GM18520 (cell line): ENCODE results near the gene TGFA.

ENCODE experiments used
- ATAC-seq: cut with Tn5 transposase; IDR thresholded peaks from one replicate; pipeline ENCODE4 v1.9.1; 2021; ENCODE audit not compliant: unreplicated experiment

TGFA gene

DNA sequence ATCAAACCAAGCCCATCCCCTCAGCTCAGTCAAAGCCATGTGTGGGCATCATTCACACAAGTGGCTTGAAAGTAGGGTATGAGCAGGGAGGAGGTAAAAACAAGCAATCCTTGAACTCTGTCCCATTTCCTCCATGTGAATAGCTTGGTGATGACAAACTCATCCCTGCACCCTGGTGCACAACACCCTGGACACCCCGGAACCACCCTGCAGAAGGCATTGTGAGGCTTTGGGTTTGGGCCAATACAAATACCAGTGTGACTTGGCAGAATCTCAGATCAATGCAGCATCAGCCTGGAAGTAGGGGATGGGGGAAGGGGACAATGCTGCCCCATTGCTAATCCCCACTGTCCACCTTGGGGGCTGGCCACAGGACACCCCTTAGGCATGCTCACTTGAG, 28.6 kb downstream of the TGFA start:
- ATAC-seq = no peak

DNA sequence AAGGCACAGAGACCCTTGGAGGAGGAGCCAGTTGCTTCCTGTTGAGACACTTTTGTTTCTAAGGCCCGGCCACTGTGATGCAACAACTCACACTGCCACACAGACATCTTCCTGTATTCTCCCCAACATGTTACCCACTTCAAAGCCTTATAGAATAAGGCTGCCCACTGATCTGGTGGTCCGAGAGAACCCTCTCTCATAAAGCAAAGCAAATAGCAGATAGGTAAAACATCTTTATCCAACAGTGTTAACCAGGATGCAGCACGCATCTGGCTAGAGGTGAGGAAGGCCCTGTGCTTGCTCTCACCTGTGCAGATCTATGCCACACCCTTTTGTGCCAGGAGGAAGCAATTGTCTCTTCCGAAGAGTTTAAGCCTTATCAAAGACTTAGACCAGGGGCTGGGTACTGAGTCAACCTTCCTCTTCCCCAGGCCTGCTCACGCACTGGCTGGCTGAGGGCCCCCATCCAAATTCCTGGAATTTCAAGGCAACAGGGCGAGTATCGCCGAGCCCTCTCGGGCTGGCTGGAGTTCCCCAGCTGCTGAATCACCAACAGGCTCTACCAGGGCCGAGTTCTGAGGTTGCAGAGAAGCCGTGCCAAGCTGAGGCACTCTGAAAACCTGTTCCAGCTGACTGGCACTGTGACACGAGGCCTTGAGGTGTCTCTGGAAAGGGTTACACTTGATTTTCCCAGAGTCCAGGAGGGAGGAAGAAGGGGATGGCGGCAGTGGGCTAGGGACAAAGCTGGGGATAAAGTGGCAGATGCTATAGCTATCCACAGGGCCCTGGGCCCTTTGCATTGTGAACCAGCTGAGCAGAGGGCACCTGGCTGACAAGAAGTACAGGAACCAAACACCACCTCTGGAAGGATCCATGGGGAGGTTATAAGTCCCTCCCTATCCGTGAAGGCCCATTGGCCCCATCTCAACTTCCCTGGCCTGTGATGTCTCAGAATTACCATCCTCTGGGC, 29.3 kb downstream of the TGFA start:
- no peak for ATAC-seq

DNA sequence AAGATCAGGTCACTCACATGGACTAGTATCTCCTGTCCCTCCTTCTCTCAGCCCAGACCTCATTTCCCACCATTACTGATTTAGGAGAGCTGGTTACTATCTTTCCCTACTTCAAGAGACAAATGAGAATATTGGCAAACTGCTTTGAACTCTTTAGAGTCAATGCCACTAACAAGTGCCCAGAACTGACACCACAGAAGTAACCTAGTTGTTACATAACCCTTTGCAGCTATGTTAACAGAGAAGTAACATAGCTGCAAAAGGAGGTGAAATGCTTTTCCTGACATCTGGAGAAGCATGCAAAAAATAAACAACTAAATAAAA, 30.0 kb downstream of the TGFA start:
- no peak for ATAC-seq

DNA sequence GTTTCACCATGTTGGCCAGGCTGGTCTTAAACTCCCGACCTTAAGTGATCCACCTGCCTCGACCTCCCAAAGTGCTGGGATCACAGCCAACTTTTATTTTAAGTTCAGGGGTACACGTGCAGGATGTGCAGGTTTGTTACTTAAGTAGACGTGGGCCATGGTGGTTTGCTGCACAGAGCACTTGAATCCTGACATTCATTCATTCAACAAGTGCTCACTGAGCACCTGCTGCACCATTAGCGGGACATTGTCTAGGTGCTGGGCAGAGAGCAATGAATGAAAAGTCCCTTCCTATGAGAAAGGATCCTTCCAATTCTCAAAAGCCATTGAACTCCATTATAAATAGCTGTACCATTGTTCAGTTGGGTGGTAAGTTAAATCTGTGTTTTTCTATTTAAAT, 31.0 kb downstream of the TGFA start:
- ATAC-seq = no peak

DNA sequence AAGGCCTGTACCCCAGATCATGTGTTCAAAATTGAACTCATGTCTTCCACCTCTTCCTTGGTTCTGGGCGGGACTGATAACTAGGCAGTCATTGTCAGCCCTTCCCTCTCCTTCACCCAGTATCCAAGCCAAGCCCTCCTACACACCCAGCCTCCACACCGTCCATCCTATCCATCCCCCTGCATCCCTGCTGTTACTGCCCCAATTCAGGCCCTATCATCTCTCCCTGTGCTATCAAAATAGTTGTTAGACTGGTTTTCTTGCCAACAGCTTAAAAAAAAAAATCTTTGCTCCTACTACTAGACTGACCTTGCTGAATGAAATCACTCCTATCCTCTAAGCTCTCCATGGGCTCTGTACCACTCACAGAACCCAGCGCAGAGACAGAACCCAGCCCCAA, 32.8 kb downstream of the TGFA start:
- ATAC-seq = no peak

DNA sequence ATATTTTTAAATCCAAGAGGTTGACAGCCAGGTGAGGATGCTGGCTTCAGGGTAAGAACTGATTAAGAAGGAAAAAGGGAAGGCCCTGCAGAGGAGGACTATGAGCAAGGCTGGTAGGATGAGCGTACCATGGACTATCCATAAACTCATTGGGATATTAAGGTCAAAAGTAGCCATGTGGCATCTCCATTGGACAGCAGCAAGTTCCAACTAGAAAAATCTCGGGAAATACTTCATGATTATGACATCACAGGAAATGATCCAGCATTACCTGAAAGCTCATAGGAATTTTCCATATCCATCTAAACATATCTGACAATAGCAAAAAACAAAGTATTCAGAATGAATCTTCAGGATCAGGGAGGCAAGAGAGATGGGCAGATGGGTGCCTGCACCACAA, 34.2 kb downstream of the TGFA start:
- ATAC-seq = no peak

DNA sequence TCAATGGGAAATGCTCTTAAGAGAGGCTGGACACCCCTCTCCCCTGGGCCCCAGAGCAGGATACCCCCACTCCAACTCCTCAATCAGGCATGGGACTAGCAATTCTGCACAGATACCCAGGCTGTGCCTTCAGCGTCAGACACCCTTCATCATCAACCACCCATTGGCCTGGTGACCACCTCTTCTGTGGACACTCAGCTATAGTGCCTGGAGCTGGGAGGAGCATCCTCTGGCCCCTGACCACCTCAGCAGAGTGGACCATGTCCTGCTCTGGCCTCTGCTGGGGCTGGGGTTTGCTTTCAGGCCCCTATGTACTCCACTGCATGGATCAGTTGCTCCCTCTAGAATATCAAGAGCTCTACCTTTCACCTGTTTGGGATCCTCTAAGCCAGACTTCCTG, 35.1 kb downstream of the TGFA start:
- no peak for ATAC-seq

DNA sequence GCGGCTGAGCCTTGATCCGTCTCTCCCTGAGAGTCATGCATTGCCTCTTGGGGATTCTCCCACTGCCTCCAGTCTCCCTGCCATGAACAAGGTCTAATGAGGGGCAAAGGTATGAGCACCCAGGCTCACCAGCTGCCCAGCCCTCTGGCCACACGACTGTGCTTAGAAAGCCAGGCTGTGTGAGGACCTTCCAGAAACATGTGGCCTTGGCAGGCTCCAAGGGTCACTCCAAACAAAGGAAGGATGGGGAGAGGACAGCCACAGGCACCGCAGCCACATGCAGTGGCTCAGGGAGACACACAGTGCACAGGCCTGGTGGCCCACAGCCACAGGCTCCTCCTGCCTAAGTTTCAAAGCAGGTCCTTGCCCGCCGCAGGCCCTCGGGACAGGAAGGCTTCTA, 35.8 kb downstream of the TGFA start:
- ATAC-seq = no peak

DNA sequence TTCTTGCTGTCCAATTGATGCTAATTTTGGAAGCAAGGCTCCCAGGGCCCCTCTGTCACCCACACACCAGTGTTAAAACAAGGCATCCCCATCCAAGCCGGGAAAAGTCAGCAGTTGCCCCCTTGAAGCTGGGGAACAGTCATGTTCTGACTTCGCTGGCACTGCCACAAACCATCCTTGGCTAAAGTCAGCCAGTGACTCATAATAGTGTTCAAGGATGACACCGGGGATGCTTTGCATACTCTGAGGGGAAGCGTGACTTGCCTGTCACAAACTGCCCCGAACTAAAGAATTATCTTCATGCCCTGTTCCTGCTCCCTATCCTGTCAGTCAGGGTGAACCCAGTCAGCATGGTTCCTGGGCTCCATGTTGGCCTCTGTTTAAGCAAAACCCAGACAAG, 37.0 kb downstream of the TGFA start:
- peak; percentile 81 for ATAC-seq

DNA sequence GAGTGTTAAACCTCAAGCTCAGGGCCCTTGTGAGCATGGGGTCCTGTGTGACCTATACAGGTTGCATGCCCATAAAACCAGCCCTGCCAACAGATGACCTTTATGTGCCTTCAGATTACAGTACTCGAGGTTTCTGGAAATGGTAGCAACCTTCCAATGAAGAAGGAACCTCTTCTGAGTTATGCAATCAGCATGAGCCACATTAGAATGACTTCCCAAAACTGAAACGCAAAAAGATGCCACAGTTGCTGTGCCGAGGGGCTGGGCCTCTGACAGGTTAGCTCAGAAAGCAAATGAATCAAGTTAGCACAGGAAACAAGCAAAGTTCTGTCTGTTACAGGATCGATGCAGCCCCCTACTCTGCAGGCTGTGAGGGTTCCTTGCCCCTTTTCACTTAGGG, 37.7 kb downstream of the TGFA start:
- no peak for ATAC-seq

DNA sequence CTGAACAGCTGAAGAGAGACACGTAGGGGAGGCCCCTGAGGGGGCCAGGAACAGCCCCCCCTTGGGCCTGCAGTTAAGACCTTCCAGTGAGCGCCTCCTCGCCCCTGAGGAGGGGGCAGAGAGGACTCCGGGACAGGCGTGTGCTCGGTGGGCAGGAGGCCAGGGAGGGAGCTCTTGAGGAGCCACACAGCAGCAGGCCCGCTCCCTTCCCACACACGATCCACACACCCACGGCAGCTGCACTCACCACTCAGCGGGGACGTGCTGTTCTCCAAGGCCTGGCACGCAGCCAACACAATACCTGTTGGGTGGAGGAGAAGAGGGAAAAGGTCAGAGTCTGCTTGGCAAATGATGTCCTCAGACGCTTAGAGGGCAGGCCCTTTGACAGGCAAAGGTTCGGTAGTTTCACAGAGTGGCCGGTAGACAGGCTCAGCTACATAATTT, 39.0 kb downstream of the TGFA start:
- ATAC-seq = no peak

DNA sequence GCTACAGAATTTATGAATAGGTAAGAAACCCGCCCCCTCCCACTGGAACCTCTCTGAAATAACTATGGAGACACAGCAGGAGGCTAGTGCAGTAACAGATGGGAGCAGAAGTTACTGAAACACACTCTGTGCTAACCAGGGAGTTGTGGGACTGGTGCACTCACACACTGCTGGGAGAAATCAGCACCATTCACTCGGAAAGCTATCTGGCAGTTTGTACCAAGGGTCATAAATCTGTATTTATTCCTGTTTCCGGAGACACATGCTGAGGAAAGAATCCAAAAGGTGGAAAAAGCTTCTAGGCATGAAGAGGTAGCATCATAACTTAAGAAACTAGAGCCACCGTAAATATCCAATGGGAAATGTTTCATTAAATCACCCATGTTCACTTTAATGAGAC, 39.9 kb downstream of the TGFA start:
- no peak for ATAC-seq

DNA sequence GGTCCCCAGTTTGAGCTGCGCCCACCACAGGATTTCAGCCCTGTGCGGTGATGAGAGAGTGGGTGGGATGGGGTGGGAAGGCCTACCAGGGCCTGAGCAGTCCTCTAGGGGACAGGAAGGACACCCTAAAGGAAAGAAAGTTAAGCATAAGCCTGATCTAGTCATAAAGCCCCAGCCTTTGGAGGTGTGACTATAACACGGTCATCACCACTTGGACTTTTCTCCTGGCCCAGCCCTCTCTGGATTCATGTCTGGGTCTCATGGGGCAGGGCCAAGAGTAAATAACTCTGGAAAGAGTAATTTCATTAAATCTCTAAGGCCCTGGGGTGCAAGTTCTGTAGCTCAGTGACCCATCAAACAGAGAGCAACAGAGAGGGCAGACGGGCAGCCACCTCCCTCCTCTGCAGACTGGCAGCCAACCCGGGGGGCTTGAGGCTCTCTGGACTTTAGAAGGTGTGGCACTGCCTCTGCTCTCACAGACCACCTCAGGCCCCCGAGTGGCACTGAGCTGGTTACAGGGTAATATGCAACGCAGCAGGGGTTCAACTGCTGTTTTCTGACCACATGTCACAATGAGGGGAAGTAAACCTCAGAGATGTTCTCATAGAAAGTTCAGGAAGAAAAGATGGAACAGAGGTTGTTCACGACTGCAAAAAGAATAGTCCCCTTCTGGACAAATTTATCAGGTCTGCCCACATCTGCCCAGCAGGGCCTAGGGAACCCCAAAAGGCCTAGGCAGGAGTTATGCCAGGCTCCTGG, 41.5 kb downstream of the TGFA start:
- no peak for ATAC-seq

DNA sequence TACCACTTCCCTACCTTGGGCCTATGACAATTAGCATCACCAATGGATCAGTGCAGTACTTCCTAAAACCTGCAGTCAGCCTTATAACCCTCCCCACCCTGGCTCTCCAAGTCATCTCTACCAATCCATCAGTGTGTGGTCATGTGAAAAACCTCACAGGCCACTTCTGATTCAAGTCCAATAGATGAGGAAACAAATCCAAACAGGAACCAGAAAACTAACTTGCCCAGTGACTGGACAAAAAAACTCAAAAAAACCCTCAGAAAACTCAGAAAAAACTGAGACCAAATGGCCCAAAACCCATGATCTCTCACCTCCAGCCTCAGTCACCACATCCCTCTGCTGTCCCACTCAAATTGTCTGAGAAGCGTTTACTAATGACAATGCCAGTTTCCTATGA, 43.3 kb downstream of the TGFA start:
- ATAC-seq = no peak

DNA sequence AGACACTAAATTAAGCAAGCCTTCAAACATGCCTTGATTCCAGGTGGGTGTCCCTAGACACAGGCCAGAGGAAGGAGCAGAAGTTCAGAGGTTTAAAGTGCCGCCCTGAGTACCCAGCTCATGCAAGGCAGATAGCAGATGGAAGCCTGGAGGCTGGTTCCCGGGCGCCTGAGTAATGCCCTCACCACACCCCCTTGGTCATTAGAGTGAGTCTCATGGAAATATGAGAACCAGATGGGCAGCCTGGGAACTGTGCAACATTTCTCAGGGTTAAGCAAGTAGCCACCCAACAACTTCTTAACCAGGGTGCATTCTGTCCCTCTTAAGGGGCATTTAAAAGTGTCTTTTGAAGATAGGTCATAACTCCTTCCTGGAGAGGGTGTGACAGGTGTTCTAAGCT, 44.1 kb downstream of the TGFA start:
- ATAC-seq = no peak

DNA sequence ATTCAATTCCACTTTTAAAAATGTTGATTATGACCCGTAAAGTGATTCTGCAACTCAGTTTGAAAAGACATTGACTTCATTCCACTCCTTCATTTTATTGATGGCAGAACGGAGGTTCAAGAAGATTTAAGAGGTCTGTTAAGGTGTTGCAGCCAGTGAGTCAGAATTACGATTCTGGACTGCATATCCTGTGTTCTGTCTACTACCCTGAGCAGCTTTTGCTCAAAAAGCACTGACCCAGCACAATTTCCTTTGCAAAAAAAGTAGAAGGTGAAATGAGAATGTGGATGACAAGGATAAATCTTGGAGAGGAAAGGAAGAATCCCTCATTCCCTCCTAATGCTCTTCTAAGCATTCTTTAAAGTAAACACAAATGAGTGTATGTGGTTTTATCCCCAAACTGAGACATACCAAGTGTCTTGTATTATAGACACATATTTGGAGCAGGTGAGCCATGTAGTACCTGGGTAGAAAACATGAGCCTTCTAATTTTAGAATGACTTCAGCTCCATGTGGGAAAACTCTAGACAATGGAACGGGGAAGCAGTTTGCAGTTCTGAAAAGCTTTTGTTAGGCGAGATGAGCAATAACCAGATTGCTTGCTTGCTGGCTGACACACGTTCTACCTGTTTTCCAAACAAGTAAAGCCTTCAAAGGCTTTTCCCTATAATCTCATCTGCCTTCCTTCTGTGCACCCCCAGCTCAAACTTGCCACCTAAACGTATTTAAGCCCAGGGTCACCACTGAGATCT, 44.7 kb downstream of the TGFA start:
- no peak for ATAC-seq

DNA sequence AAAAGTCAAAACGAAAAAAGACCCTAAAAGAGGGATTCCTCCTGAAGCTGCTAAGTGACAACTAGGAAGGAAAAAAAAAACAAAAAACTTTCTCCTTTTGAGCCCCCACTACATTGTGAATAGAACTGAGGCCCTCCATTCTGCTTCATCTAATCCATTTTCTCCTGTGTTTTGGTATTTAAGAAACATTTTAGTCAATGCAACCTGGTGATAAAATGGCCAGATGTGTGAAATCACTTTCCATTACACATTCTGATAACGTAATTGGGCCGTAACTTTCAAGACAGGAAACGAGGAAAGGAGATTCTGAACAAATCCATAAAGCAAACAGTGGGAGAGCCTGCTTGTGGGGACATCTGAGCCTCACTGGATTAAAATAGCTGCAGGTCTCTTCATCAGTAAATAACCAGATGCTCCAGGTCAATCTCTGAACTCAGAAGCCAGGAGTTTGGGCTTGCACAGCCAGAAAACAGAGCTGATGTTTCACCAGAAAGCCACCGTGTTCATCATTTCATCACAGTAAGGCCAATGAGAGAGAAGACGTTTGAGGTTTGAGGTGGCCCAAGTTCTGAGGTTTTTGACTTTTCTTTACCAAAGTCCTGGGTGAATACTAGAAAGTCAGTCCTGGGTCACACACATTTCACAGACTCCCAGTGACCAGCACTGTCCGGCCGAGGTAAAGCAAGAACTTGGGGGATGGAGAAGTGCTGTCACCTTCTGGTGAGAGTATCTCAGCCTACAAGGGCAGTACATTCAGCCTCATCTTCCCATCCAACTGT, 47.8 kb downstream of the TGFA start:
- no peak for ATAC-seq

DNA sequence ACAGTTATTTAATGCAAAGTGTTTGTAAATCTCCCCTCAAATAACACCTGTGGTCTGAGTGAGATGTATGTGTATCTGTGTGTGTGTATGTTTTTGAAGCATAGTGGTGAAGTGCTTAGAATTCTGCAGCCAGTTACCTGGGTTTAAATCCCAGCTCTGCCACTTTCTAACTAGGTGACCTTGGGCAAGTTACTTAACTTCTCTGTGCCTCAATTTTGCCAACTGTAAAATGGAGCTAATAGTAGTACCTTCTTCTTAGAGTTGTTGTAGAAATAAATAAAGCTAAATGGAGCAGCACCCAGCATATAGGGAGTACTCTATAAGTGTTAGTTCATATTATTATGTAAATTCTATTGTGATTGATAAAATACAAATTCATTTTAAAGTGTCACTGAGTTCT, 48.9 kb downstream of the TGFA start:
- no peak for ATAC-seq

DNA sequence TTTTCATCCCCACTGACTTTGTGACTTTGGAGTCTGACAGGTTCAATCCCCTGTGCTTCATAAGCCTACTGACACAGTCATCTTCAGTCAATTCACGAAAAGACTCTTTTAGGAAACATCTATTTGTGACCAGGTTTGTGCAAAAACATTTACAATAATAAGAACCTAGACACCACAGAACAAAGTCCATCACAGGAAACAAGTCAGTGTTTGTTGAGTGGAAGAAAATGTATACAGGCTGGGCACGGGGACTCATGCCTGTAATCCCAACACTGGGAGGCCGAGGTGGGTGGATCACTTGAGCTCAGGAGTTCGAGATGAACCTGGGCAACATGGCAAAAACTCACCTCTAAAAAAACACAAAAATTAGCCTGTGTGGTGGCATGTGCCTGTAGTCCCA, 49.7 kb downstream of the TGFA start:
- no peak for ATAC-seq

DNA sequence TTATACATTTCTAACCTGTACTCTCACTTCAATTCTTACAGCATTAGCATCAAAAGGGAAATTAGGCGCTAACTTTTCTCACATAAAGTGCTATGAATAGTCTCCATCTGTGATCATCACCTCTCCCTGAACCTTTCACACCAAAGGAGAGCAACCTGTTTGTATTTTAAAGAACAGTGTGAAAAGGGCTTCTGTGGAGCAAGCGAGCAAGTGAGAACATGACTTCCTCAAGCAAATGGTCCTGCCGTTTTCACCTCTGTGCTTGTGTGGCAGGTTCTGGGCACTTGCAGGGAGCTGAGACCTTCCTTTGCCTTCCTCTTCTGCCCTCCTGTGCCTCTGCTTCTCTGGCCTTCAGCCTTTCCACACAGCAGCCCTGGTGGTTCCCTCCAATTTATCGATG, 51.9 kb downstream of the TGFA start:
- ATAC-seq = no peak

DNA sequence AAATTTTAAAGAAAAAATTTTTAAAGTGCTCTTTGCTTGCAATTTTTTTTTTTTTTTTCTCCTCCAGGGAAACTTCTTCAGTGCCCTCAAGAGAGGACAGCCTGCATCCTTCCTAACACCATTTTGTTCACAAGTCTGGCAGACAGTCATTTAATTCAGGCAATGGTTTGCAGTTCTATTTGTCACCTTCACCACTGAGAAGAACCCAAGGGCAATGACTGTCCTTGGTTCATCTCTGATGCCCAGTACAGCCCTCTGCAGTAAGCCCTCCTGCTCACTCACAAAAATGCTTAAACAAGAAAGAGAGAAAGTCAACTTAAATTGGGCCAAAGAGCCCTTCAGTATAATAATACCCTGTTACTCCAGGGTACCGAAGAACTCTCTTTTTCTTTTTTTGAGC, 52.4 kb downstream of the TGFA start:
- ATAC-seq = no peak
